ENCODE results near the gene VWA3B.
"Not testable (repeated sequence)": the region's sequence is repeated elsewhere in the genome, so short reads cannot be mapped to it uniquely, and the experiment has no call there.

VWA3B gene

GRCh38 chr2:98134172-98135005, 47.4 kb downstream of the VWA3B start:
- DNase-seq = peak; percentile 67 to 76

- no peak for DNase-seq
Observed at GRCh38 chr2:98137196-98137595, 50.2 kb downstream of the VWA3B start.

DNA sequence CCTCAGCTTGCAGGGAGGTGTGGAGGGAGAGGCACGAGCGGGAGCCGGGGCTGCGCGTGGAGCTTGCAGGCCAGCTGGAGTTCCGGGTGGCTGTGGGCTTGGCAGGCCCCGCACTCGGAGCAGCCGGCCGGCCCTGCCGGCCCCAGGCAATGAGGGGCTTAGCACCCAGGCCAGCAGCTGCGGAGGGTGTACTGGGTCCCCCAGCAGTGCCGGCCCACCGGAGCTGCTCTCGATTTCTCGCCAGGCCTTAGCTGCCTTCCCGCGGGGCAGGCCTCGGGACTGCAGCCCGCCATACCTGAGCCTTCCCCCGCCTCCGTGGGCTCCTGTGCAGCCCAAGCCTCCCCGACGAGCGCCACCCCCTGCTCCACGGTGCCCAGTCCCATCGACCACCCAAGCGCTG, 52.0 kb downstream of the VWA3B start:
- DNase-seq = not testable (repeated sequence)

- no peak for DNase-seq
Observed at GRCh38 chr2:98140210-98140609, 53.2 kb downstream of the VWA3B start.

GRCh38 chr2:98142106-98142791, 55.3 kb downstream of the VWA3B start:
- DNase-seq = no peak

GRCh38 chr2:98145070-98145469, 58.1 kb downstream of the VWA3B start:
- DNase-seq = no peak

- DNase-seq = not testable (repeated sequence)
Observed at GRCh38 chr2:98147900-98148299, 60.9 kb downstream of the VWA3B start.

GRCh38 chr2:98148595-98149332, 61.8 kb downstream of the VWA3B start:
- no peak for DNase-seq

DNA sequence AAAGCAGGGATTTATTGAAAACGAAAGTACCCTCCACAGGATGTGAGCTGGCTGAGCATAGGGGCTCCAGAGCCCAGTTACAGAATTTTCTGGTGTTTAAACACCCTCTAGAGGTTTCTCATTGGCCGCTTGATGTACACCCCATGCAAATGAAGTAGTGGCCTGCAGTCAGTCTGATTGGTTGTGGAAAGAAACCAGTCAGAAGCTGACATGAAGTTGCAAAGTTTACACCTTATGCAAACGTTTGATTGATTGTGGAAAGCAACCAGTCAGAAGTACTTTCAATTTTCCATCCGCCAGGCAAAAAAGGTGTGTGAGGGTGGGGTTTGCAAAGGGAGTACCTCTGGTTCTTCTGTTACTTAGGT, 62.3 kb downstream of the VWA3B start:
- DNase-seq = no peak

GRCh38 chr2:98153481-98153880, 66.5 kb downstream of the VWA3B start:
- DNase-seq = no peak

DNA sequence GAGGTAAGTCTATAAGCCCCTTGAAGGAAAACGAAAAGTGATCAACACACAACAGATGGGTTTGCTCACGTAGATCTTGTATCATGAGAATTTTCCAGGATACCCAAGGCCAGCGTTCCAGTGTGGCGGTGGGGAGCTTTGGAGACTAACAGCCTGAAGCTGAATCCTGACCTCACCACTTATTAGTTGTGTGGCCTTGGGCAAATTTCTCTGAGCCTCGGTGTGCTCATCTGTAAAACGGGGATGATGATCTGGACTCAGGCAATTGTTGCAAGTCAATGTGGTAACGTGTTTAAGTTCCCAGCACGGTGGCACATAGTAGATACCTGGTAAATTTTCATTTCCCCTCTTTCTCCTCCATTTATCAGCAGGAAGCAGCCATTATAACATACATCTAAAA, 68.3 kb downstream of the VWA3B start:
- no peak for DNase-seq

- no peak for DNase-seq
Observed at GRCh38 chr2:98155716-98156115, 68.7 kb downstream of the VWA3B start.

DNA sequence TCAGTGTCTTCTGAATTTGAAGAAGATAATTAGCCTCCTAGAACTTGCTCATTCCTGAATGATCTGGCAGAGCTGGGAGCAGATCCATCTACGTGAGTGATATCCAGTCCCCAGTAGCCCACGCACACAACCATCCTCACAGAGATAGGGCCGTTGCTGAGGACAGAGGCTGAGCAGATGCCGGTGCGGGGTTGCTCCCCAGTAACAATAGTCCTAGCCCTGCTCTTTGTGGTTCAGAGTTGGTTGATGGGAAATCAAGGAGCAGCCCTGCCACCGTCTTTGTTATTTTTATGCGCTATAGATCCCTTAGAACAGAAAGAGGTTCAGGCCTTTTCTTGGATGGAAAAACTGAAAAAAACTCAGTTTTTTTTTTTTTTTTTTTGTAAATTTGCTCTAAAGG, 69.3 kb downstream of the VWA3B start:
- DNase-seq = no peak

DNA sequence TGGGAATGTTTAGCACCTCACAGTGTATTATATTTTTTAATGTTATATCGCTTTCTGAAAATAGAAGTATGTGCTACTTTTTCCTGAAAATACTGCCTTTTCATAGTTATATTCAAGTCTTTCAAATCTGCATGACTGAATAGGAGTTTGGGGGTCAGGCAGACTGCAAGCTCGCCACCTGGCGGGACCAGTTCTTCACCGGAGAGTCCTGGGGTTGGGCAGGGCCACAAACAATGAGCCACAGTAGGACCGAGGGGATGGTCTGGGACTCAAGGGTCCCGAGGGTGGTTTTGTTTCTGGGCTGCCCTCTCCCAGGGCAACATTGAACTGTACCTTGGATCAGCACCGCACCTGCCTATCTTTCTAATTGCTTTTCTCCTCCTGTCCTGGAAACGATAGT, 70.6 kb downstream of the VWA3B start:
- no peak for DNase-seq

DNA sequence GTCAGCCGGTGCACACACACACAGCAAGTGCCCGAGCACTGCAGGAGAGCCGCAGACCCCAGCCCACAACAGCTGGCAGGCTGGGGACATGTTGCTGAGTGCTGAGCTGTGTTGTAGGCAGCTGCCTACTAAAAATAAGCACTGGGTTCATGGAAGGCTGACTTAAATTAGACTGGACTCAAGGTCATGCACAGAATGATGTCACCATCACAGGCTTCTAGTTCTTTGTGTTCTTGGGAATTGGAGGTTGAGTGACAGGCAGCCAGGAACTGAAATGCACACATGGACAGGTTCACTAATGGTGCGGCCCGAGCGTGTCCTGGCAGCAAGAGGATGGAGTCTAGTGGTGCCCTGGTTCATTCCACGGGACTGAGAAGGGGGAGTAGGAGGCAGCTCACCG, 71.3 kb downstream of the VWA3B start:
- DNase-seq = no peak

GRCh38 chr2:98160554-98160953, 73.6 kb downstream of the VWA3B start:
- no peak for DNase-seq

GRCh38 chr2:98161186-98161585, 74.2 kb downstream of the VWA3B start:
- DNase-seq = no peak

DNA sequence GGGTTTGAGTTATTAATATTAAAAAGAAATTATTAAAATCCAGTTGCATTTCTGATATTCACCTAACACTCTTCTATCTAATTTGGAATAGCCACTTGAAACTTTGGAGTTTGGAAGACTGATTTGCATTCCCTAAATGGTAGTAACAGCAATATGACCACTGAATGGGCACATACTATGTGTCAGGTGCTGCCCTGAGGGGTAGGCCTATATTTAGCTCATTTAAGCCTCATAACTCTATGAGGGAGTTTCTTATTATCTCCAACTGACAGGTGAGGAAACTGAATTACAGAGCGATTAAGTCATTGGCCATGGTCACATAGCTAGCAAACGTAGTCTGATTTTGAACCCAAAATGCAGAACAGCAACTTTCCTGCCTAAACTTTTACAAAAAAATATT, 77.3 kb downstream of the VWA3B start:
- no peak for DNase-seq

DNA sequence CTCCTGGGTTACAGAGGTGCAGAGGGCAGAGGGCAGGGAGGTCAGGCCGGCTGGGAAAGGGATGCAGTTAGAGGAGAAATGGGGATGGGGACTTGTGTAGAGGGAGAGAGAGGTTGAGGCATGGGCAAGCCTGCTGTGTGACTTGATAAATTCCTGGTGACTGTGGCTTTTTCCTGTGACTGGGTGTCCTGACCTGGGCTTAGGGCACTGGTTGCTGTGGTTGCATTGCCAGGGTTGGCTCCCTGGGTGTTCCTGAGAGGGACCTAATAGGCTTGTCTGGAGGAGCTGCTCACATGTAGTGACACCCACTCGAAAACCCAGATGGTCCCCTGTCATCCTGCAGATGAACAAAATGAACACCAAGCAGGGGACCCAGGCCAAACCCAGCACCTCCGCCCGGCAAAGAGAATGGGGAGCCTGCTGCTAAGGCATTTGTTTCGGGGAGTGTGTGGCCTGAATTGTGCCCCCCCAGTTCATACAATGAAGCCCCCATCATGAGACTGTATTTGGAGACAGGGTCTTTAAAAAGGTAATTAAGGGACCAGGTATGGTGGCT, 78.6 kb downstream of the VWA3B start:
- no peak for DNase-seq

GRCh38 chr2:98167916-98168315, 80.9 kb downstream of the VWA3B start:
- DNase-seq = no peak

DNA sequence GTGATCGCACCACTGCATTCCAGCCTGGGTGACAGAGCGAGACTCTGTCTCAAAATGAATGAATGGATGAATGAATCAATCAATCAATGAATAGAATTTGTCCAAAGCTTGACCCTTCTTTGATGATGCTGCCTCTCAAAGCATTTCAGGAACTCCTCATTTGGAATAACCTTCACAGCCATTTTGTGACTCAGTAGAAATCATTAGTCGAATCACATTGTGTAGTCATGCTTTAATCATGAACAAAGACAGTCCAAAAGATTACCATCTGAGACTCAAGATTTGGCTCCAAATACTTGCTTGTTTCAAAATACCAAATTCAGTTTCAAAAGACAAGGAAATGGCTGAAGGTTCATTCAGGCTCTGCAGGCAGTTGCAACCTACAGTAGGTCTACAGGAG, 83.1 kb downstream of the VWA3B start:
- DNase-seq = no peak

GRCh38 chr2:98172150-98172765, 85.3 kb downstream of the VWA3B start:
- DNase-seq = no peak

DNA sequence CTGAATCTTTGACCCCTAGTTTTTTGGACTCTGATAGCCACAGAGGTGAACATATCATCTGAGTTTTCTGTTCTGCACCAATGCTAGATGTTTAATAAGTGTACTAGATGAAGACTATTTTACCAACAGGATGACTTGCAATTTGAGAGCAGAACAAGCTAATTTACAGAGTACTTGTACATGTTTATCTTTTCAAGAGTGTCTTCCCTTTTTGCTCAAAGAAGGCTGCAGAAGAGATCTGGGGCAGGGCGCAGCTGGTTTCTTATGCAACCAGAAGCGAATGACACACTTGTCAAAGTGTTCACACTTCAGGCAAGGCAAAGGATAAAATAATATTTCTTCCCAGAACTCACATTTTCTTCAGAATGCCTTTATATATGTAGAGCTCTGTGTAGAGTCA, 86.0 kb downstream of the VWA3B start:
- DNase-seq = no peak

All from activated T-cell treated with anti-CD3 and anti-CD28 coated beads, Interleukin-2, amount 50 U/mL, for 48 hours (primary cell).